NOMO-1 treated with DMSO at 0.1 percent for 48 hours (cell line): ENCODE measurements around the gene UQCRHL.
"Not testable (repeated sequence)": the region's sequence is repeated elsewhere in the genome, so short reads cannot be mapped to it uniquely, and the experiment has no call there.

Experiments
- DNase-seq: peaks from one replicate; lab custom pipeline; 2025; ENCODE audit not compliant: unreplicated experiment; lab: John Stamatoyannopoulos, UW

The UQCRHL gene

DNA sequence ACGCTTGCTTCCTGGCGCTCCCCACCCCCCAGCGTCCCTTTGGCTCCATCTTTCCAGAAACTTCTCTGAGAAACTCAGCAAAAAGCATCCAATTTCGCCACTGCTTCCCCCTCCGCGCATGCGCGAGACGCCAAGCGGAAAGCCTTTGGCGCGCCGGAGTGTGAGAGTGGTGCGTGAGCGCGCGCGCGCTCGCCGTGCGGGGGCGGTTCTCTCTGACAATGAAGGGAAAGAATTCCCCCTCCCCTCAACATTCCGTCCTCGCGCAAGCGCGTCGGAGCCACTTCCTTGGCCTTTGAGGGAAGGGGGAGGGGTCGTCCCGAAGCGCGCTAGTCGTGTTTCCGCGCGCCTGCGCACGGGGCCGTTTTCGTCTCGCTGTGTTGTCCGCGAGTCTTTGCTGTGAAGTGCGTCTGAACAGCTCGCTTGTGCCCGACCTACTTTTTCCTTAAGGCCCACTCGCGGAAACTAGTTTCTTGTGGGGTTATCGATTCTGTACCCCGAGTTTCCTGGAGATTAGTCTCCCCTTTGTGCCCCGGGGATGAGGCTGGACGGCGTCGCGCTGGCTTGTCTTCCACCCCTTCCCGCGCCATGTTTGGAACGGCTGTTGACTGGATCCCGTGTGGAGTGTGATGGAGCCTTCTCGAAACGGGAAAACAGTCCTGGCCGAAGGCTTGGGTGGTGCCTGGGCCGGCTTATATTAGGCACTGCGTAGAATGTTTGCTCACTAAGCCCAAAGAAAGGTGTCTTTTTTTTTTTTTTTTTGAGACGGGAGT is 28.5 kb upstream of the UQCRHL start:
- DNase-seq, result peak; percentile 98

DNA sequence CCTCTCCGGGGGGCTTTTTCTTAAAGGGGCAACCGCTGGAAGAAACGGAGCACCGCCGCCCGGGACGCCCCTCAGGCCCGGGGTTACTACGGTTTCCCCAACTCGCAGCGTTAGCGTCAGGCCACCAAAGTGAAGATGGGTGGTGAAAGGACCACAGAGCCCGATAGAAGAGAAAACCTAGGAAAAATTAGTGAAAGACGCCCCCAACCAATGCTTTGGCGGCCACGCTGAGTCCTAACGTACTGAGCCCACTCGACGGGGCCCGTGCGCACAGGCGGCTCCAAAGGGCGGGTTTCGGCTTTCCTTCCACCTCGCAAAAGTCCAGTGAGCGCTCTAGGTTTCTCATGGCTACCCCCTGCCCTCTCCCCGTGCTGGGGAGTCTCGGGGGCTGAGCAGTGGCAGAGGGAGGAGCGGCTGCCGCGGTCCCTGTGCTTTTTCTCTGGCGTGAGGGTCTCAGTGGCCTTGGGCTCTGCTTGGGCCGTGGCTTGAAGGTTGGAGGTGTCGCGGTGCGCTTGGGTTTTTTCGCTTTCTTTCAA is 27.8 kb upstream of the UQCRHL start:
- no peak for DNase-seq

DNA sequence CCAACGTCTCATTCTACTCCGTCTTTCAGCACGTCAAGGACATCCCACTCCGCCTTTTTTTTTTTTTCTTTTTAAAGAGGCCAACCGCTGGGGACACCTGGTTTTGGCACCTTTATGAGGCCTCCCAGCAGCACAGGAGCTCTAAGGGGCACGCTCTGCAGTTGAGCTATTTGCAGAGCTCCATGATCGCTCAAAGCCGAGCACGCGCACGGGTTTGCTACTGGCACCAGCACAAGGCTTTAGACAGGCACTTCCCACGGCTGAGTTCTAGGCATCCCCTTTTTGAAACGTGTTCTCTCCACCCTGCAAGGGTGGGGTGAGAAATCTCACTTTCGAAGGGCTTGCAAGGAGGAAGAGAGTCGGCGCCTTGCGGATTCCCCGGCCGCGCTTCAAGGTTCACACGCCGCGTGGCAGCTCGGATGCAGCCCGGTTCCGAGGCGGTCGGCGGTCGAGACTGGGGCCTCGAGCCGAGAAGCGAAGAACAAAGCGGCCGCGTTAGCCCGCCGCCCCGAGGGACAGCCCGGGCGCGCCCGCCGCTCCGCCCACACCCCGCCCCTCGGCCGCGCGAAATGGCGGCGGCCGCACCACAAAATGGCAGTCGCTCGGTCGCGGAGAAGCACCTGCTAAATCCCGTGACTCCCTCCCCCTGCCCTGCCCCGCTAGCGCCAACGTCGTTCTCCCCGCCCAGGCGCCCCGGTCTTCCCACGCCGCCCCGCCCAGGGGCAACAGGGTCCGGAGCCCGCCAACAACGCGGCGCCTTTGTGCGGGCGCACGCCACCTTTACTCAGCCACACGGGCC is 27.2 kb upstream of the UQCRHL start:
- peak; percentile 93 for DNase-seq

DNA sequence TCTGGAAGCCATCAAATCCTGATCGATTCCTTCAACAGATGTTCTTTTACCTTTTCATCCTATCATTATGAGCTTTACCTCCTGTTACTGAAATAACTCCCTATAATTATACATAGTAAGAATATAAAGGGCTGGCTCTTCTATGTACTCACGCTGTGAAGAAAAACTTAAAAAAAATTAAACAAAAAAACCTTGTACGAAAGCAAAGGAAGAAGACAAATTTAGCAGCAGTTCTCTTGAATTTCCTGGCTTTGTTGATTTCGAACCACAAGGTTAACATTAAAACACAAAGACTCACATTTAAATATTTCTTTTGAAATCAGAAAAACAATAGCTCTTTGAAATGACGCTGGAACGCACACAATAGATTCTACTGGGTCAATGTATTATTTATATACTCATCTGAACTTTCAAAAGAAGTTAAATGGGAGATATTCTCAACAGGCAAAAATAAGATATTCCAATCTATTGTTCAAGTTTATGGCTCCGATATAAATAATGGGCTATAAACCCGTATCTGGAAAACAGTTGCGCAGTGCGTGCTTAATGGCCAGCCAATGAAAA is 26.5 kb upstream of the UQCRHL start:
- DNase-seq, result no peak

DNA sequence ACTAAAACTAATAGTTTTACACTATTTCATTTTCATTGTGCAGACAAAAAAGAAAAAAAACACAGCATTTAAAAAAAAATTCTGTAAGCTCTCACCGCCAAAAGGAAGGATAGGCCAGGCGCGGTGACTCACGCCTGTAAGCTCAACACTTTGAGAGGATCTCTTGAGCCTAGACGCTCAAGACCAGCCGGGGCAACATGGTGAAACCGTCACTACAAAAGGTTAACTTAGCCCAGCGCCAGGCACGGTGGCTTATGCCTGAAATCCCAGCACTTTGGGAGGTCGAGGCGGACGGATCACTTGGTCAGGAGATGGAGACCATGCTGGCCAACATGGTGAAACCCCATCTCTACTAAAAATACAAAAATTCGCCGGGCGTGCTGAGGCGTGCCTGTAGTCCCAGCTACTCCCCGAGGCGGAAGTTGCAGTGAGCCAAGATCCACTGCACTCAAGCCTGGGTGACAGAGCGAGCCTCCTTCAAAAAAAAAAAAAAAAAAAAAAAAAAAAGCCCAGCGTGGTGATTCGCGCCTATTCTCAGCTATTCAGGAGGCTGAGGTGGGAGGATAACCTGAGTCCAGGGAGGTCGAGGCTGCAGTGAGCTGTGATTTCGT is 25.7 kb upstream of the UQCRHL start:
- DNase-seq, result peak; percentile 76

DNA sequence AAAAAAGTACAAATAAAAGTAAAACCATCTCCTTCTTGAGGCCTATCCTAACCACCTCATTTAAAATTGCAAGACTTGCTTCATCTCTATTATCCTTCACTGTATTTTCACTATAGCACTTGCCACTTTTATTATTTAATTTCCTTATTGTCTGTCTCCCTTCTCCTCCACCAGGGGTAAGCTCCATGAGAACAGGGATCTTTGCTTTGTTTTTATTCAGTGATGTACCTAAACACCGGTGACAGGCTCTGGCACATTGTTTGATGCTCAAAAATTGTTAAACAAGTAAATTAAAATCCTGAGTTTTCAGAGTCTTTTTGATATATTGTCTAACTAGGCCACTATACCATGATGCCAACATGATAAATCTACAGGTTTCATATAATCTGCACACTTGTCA is 22.8 kb upstream of the UQCRHL start:
- no peak for DNase-seq

DNA sequence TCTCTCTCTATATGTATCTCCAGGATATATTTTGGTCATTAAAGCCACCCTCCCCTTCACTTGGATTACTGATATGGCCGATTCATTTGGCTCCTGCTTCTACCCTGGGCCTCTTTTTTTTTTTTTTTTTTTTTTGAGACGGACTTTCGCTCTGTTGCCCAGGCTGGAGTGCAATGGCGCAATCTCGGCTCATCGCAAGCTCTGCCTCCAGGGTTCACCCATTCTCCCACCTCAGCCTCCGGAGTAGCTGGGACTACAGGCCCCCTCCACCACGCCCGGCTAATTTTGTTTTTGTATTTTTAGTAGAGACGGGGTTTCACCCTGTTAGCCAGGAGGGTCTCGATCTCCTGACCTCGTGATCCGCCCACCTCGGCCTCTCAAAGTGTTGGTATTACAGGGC is 21.5 kb upstream of the UQCRHL start:
- not testable (repeated sequence) for DNase-seq

DNA sequence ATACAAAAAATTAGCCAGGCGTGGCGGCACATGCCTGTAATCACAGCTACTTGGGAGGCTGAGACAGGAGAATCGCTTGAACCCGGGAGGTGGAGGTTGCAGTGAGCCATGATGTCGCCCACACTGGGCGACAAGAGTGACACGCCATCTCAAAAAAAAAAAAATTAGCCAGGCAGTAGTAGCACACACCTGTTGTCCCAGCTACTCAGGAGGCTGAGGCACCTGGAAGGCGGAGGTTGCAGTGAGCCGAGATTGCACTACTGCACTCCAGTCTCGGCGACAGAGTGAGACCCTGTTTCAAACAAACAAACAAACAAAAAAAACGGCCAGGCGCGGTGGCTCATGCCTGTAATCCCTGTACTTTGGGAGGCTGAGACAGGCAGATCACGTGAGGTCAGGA is 20.1 kb upstream of the UQCRHL start:
- DNase-seq, result not testable (repeated sequence)

DNA sequence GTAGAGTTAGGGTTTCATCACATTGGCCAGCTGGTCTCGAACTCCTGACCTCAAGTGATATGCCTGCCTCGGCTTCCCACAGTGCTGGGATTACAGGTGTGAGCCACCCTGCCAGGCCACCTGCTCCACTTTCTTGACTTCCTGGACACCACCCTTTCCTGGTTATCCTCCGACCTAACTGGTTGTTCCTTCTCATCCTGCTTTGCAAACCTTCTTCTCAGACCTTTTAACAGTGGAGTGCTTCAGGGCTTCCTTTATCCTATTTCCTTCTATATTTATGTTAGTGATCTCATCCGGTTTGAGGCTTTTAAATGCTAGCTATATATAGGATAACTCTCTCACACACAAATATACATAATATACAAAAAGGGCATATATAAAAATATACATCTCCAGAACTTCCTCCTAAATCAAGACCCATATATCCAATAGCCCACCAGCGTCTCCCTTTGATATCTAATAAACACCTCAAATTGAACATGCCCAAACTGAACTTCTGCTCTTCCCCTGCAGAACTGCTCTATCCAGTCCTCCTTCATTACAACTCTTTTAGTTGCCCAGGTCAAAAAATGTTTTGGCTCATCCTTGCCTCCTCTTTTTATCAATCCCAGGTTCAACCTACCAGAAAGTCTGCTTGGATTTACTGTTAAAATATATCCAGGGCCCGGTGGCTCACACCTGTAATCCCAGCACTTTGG is 19.5 kb upstream of the UQCRHL start:
- no peak for DNase-seq

DNA sequence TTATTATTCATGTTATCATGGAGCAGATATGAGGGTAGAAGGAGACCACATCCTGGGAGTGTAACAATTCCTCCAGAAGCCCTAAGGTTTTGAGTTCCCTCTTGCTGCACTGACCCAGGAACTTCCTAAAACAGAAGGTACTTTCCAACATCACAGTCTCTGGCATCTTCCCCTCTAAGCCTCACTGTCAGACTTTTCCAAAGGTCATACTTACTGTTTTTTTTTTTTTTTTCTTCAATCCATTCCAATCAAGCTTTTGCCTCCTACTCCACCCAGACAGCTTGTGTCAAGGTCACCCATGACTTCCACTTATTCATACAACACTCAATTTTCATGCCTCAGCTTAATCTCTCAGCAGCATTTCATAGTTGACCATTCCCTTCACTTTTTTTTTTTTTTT is 18.4 kb upstream of the UQCRHL start:
- no peak for DNase-seq

DNA sequence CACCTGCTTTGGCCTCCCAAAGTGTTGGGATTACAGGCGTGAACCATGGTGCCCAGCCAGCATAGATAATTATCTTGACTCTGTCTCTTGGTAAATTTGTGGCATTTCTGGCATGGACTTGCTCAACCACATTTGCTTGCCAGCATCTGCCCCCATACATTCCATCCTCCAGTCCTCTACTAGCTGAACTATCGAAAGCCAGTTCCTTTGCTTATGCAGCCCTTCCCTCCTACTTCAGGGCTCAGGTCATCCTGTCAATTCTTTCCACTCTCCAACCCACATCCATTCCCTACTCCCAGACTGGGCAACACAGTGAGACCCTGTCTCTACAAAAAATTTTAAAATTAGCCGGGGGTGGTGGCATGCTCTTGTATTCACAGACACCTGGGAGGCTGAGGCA is 13.0 kb upstream of the UQCRHL start:
- no peak for DNase-seq

DNA sequence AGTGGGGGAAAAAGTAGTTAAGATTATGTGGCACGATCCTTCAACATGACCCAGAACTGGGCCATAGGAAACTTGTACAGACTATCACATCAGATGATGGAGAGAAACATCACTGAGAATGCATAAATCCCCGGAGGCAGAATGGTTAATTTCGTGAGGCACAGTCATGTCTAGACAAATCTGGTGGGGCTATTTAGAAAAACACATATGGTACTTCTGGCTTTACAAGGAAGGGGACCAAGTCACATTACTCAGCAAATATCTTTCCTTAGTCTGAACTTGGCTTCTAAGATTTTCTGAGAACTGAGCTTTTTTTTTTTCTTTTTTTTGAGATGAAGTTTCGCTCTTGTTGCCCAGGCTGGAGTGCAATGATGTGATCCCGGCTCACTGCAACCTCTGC is 9.2 kb upstream of the UQCRHL start:
- no peak for DNase-seq

DNA sequence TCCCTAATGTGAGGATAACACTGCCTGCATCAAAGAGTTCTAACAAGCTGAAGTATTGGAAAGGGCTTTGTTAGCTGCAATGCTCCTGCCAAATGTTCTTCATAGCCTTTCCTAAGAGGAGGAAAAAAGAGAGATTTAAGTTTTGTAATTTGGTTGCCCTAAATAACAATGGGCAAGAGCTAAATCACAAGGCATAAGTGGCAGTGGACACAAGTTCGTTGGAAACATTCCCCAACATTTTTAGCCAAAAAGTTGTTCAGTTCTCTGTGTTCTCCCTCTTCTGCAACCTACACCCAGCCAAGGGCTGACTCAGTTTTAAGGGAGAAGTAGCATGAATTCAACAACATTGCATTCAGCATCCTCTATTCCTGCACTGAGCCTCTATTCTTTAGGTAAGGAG is 2.6 kb upstream of the UQCRHL start:
- no peak for DNase-seq

DNA sequence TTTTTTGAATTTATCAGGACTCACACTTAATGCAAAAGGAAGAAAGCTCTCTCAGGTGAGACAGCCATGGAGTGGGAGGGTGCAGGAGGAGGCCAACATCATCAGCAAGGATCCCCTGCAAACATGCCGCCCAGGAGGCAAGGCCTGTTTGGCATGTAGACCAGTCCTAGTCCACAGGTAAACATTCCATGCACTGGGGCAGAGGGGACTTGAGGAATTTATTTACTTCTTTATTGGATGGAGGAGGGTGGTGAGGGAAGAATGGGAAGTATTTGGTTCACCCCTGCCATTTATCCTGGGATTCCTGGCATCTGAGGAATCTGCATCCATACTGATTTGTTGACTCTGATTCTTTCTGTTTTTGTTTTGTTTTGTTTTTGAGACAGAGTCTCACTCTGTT is 1.5 kb upstream of the UQCRHL start:
- no peak for DNase-seq

DNA sequence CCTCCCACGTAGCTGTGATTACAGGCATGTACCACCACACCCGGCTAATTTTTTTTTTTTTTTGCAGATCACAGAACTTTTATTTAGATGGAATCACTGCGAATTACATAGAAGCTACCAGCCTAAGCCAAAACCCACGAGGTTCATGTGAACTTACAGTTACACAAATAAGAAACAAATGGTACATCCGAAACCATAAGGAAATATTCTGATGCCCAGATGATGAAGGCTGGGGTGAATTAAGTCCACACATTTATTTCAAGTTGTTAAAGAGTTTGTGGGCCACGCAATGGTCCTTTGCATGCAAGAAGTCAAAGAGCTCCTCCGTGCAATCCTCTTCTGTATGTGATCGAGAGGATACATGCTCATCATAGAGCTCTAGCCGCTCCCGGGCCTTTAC is 328 bp downstream of the UQCRHL start:
- no peak for DNase-seq

DNA sequence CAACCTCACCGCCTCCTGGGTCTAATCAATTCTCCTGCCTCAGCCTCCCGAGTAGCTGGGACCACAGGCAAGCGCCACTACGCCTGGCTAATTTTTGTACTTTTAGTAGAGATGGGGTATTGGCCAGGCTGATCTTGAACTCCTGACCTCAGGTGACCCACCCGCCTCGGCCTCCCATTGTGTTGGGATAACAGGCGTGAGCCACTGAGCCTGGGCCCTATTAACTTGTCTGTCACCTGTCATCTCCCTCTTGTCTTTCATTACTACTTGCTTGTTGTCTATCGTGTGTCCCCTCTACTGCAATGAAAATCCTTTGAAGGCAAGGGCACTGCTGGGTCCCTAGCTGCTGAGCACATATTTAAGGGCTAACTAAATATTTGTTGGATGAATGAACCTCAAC is 3.4 kb downstream of the UQCRHL start:
- no peak for DNase-seq

DNA sequence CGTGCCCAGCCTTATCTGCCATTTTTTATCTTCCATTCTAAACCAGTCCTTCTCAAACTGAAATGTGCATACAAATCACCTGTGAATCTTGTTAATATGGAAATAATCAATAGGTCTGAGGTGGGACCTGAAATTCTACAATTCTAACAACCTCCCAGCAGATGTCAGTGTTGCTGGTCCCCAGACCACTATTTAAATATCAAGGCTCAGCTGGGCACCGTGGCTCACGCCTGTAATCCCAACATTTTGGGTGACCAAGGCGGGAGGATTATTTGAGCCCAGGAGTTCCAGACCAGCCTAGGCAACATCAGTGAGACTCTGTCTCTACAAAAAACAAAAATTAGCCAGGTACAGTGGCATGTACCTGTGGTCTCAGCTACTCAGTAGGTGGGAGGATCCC is 4.1 kb downstream of the UQCRHL start:
- DNase-seq, result peak; percentile 40

DNA sequence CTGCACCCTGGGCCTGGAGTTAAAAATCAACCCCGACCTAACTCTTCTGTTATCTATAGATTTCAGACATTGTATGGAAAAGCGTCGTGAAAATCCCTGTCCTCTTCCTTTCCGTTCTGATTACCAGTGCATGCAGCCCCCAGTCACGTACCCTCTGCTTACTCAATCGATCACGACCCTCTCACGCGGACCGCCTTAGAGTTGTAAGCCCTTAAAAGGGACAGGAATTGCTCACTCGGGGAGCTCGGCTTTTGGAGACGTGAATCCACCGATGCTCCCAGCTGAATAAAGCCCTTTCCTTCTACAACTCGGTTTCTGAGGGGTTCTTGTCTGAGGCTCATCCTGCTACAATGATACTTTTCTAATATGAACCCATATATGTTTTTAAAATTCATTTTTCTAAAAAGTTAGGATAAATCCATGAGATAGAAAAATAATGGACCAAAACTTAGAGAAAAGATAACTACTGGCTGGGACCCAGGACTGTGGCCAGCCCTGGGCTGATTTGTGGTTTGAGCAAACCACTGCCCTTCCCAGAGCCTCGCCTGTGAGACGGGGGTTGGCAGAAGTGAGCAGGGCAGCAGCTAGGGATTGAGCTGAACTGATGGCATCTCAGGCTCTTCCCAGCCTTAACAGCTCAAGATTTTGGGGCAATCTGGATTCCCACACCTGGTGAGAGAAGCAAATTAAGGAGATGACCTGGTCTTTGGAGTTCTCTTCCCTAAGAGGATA is 5.0 kb downstream of the UQCRHL start:
- no peak for DNase-seq

DNA sequence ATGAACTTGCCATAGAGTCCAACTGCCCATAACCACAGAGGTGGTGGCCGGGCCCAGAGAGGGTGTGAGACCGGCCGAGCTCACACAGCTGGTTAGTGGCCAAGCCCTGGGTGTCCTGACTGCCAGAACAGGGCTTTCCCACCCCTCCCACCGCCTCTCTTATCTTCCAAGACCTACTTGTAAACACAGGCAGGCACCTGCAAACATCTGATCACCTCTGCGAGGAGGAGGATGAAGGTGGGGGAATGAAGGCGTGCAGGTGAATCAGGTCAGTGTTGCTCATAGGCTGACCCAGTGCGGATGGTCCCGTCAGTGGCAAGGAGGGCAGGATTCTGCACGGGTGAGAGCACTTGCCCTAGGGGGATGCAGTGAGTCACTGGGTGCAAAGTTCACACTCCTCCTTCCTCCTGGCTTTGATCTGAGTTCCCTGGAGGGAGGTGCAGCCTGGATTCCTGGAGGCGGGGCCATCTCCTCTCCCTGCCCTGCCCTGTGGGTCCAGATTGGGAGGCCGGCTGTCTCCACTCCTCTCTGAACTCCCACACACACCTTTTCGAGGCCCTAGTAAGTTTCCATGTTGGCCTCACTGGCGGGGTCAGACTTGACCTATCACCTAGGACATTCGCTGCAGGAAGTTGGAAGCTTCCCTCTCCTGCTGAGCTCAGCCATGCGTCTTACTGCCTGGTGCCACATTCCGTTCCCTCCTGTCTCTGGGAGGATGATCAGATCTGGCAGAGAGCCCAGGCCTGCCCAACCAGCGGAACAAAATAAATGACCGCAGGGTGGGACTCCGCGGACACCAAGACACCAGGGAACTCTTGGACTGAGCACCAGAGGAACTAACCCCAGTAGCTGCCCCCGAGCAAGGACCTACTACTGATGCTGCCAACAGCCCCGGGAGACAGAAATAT is 7.3 kb downstream of the UQCRHL start:
- DNase-seq, result no peak
